Esophagus squamous epithelium (tissue), 5 donors: ENCODE measurements around the gene CLEC20A. TPM values are rescaled to one million over a fixed set of nuclear protein-coding genes. Genes with fewer than 3 reads are reported as not detected.

Source experiments
- DNase-seq: peaks from one replicate; lab custom pipeline; 2025; lab: John Stamatoyannopoulos, UW
- H3K27ac ChIP-seq, 4 donors: fragments of 200-600 bp; sonication (generic); one replicate each; pipeline ENCODE4 v1.5.1; 2016 to 2019; ENCODE audit warnings: mild to moderate bottlenecking in 1 of 4
- H3K27me3 ChIP-seq, 4 donors: fragments of 200-600 bp; sonication (generic); 1 replicate in 3 of 4; 2 replicates in 1 of 4; pipeline versions ENCODE4 v1.5.1 to v1.6.0; 2017 to 2021; ENCODE audit warnings: antibody characterized with exemption in 1 of 4
- H3K36me3 ChIP-seq, 3 donors: fragments of 200-600 bp; sonication (generic); one replicate each; pipeline ENCODE4 v1.5.1; 2016 to 2019
- H3K4me1 ChIP-seq, 3 donors: fragments of 200-600 bp; sonication (generic); one replicate each; pipeline ENCODE4 v1.5.1; 2017 to 2019
- H3K4me3 ChIP-seq, 4 donors: fragments of 200-600 bp; sonication (generic); 1 replicate in 3 of 4; 2 replicates in 1 of 4; pipeline ENCODE4 v1.5.1; 2016 to 2019; ENCODE audit warnings: mild to moderate bottlenecking in 2 of 4, moderate library complexity in 1 of 4
- H3K9me3 ChIP-seq, 3 donors: fragments of 200-600 bp; sonication (generic); one replicate each; pipeline ENCODE4 v1.5.1; 2016 to 2019
- CTCF ChIP-seq, 6 experiments: fragments of 450-650 bp in 4 of 6; fragments of 200-600 bp in 2 of 6; sonication (generic) in 2 of 6; IDR thresholded peaks; one replicate each; pipeline ENCODE4 v1.5.1; 2016 to 2019; ENCODE audit warnings: antibody characterized with exemption in 6 of 6, mild to moderate bottlenecking in 4 of 6, moderate library complexity in 4 of 6
- POLR2A ChIP-seq, 4 donors: fragments of 450-650 bp; IDR thresholded peaks; one replicate each; pipeline ENCODE4 v1.6.1; 2017; ENCODE audit warnings: antibody characterized with exemption in 4 of 4, mild to moderate bottlenecking in 4 of 4, moderate library complexity in 3 of 4
- WGBS, 2 donors: methylation state at CpG; one replicate each; pipeline ENCODE4 v1.1.5; 2018; 5-methylcytosine and 5-hydroxymethylcytosine counted together
- intact Hi-C: fragments of 100-400 bp; cut with DNase I; formaldehyde crosslinking; loops from one replicate; pipeline ENCODE4 v1.15.0; 2022
- total RNA-seq, 4 donors: library from RNA; depleted of rRNA; stranded (reverse); fragments of >200 nt; gene quantifications; one replicate each; pipeline ENCODE4 v1.1.0, GENCODE V29; 2016
- donor health status: DM: yes; HTN: yes; CAD: no.

Gene CLEC20A
- total RNA-seq, 4 donors from 2014 or later = not detected

- H3K36me3 ChIP-seq = no peaks in the 10 kb centered on the region
- TF ChIP-seq CTCF (IDR thresholded peaks at IDR 0.05) = no peak
- TF ChIP-seq POLR2A (IDR thresholded peaks at IDR 0.05) = no peak
- H3K9me3 ChIP-seq = no peaks in the 10 kb centered on the region
- intact Hi-C loops = loop anchor here (5.0 kb wide), 1 partner anchor 472 kb away; no protein-coding TSS in a partner anchor
- no peak for DNase-seq
- WGBS, 2 donors = 91 to 92% methylated on average over 3 of the region's 3 CpGs
- H3K4me3 ChIP-seq = no peak overlapping the region
- no peaks in the 10 kb centered on the region for H3K27me3 ChIP-seq
- peaks cover 0 to 18% (median 6%) of the 10 kb centered on the region in 3 donors for H3K4me1 ChIP-seq
- H3K27ac ChIP-seq = no peak overlapping the region
Observed at GRCh38 chr1:178530502-178530901, 33.7 kb upstream of the CLEC20A start.

- 23% methylated on average over 2 of the region's 2 CpGs; no CpG with 5 or more reads in 1 of the 2 donors for WGBS, 2 donors
- TF ChIP-seq POLR2A (IDR thresholded peaks at IDR 0.05) (no peak), CTCF (IDR thresholded peaks at IDR 0.05) (no peak)
Observed at GRCh38 chr1:178530037-178530402, 33.3 kb upstream of the CLEC20A start.

GRCh38 chr1:178529364-178530036 lies 32.7 kb upstream of the CLEC20A start:
- TF ChIP-seq POLR2A (IDR thresholded peaks at IDR 0.05) (no peak), CTCF (IDR thresholded peaks at IDR 0.05) (no peak)
- H3K4me3 ChIP-seq = no peak overlapping the region
- no peaks in the 10 kb centered on the region for H3K9me3 ChIP-seq
- H3K27ac ChIP-seq = no peak overlapping the region
- H3K27me3 ChIP-seq = no peaks in the 10 kb centered on the region
- no peaks in the 10 kb centered on the region for H3K36me3 ChIP-seq
- H3K4me1 ChIP-seq = peaks cover 0 to 18% (median 6%) of the 10 kb centered on the region in 3 donors
- WGBS, 2 donors = 80 to 91% methylated on average over 8 of the region's 8 CpGs
- intact Hi-C loops = loop anchor here (5.0 kb wide), 1 partner anchor 473 kb away; no protein-coding TSS in a partner anchor
- DNase-seq = no peak

More at GRCh38 chr1:178530037-178530402, 33.3 kb upstream of the CLEC20A start:
- H3K4me3 ChIP-seq = no peak overlapping the region
- intact Hi-C loops = loop anchor here (5.0 kb wide), 1 partner anchor 472 kb away; no protein-coding TSS in a partner anchor
- DNase-seq = no peak
- H3K27ac ChIP-seq = no peak overlapping the region
- H3K9me3 ChIP-seq = no peaks in the 10 kb centered on the region
- no peaks in the 10 kb centered on the region for H3K36me3 ChIP-seq
- H3K27me3 ChIP-seq = no peaks in the 10 kb centered on the region
- H3K4me1 ChIP-seq = peaks cover 0 to 18% (median 6%) of the 10 kb centered on the region in 3 donors

GRCh38 chr1:178528953-178529335 lies 32.2 kb upstream of the CLEC20A start:
- intact Hi-C loops = no loop called here
- 65 to 79% methylated on average over 2 to 4 of the region's 4 CpGs for WGBS, 2 donors
- Histone ChIP-seq H3K4me1 (peaks cover 0 to 18% (median 6%) of the 10 kb centered on the region in 3 donors), H3K4me3 (no peak overlapping the region), H3K27me3 (no peaks in the 10 kb centered on the region), H3K36me3 (no peaks in the 10 kb centered on the region), H3K9me3 (no peaks in the 10 kb centered on the region), H3K27ac (no peak overlapping the region)
- TF ChIP-seq CTCF (IDR thresholded peaks at IDR 0.05) (no peak), POLR2A (IDR thresholded peaks at IDR 0.05) (no peak)
- no peak for DNase-seq

- 86 to 89% methylated on average over 5 to 9 of the region's 10 CpGs for WGBS, 2 donors
- Histone ChIP-seq H3K4me1 (peaks cover 0 to 18% (median 6%) of the 10 kb centered on the region in 3 donors), H3K9me3 (no peaks in the 10 kb centered on the region), H3K4me3 (no peak overlapping the region), H3K27me3 (no peaks in the 10 kb centered on the region), H3K36me3 (no peaks in the 10 kb centered on the region), H3K27ac (no peak overlapping the region)
- no peak for TF ChIP-seq POLR2A (IDR thresholded peaks at IDR 0.05)
- no peak for TF ChIP-seq CTCF (IDR thresholded peaks at IDR 0.05)
- intact Hi-C loops = no loop called here
- DNase-seq = no peak
Observed at GRCh38 chr1:178528228-178528952, 31.6 kb upstream of the CLEC20A start.
